Breast epithelium (tissue), 4 donors: ENCODE results near the gene IL31. TPM values are rescaled to one million over a fixed set of nuclear protein-coding genes. Genes with fewer than 3 reads are reported as not detected.
A peak's percentile ranks its signal among the peaks of the same experiment; 100 is the strongest.
"Not testable (repeated sequence)": the region's sequence is repeated elsewhere in the genome, so short reads cannot be mapped to it uniquely, and the experiment has no call there.

ENCODE experiments used
- DNase-seq, 2 donors: peaks; one replicate each; pipeline ENCODE4 v3.0.0-alpha.2; 2019; ENCODE audit warnings: low spot score in 2 of 2
- H3K27ac ChIP-seq, 2 donors: fragments of 200-600 bp; sonication (generic) in 1 of 2; one replicate each; pipeline ENCODE4 v1.5.1; 2016 to 2019; ENCODE audit warnings: mild to moderate bottlenecking in 1 of 2
- H3K27me3 ChIP-seq, 2 donors: fragments of 200-600 bp; sonication (generic) in 1 of 2; one replicate each; pipeline versions ENCODE4 v1.5.1 to v1.6.0; 2017 to 2019; ENCODE audit warnings: control low read depth in 1 of 2, mild to moderate bottlenecking in 1 of 2
- H3K36me3 ChIP-seq: fragments of 200-600 bp; one replicate; pipeline ENCODE4 v1.5.1; 2019
- H3K4me1 ChIP-seq, 2 donors: fragments of 200-600 bp; sonication (generic); one replicate each; pipeline ENCODE4 v1.5.1; 2016 to 2019; ENCODE audit warnings: control low read depth in 1 of 2
- H3K4me3 ChIP-seq, 3 donors: fragments of 200-600 bp; sonication (generic); 1 replicate in 2 of 3; 2 replicates in 1 of 3; pipeline ENCODE4 v1.5.1; 2016 to 2019; ENCODE audit warnings: mild to moderate bottlenecking in 3 of 3, moderate library complexity in 2 of 3
- H3K9me3 ChIP-seq, 2 donors: fragments of 200-600 bp; sonication (generic) in 1 of 2; one replicate each; pipeline ENCODE4 v1.5.1; 2016 to 2019; ENCODE audit warnings: control low read depth in 1 of 2
- CTCF ChIP-seq, 3 donors: fragments of 450-650 bp; IDR thresholded peaks; one replicate each; pipeline ENCODE4 v1.5.1; 2016 to 2017; ENCODE audit warnings: antibody characterized with exemption in 3 of 3, mild to moderate bottlenecking in 3 of 3, moderate library complexity in 3 of 3
- POLR2A ChIP-seq: fragments of 450-650 bp; IDR thresholded peaks from one replicate; pipeline ENCODE4 v1.6.1; 2016; ENCODE audit warnings: antibody characterized with exemption, mild to moderate bottlenecking, moderate library complexity
- POLR2AphosphoS5 ChIP-seq, 3 donors: sonication (generic); formaldehyde crosslinking; IDR thresholded peaks; one replicate each; pipeline ENCODE4 v1.6.1; 2017; ENCODE audit warnings: antibody characterized with exemption in 3 of 3
- intact Hi-C: fragments of 100-400 bp; cut with DNase I; formaldehyde crosslinking; loops from one replicate; pipeline ENCODE4 v1.15.1; 2023; ENCODE audit warnings: low total_unique reads
- total RNA-seq, 3 donors: library from RNA; depleted of rRNA; stranded (reverse); fragments of >200 nt; gene quantifications; one replicate each; pipeline ENCODE4 v1.1.0, GENCODE V29; 2016

IL31 gene
- total RNA-seq, 3 donors from 2014 or later = not detected

GRCh38 chr12:122185079-122185478 is 11.1 kb upstream of the IL31 start:
- Histone ChIP-seq H3K9me3 (no peaks in the 10 kb centered on the region), H3K27me3 (no peaks in the 10 kb centered on the region), H3K4me3 (no peak overlapping the region), H3K4me1 (no peaks in the 10 kb centered on the region), H3K27ac (no peak overlapping the region), H3K36me3 (no peaks in the 10 kb centered on the region)
- intact Hi-C loops = no loop called here
- TF ChIP-seq POLR2AphosphoS5 (IDR thresholded peaks at IDR 0.05) = no peak
- no peak for DNase-seq

GRCh38 chr12:122184517-122184916 is 10.5 kb upstream of the IL31 start:
- Histone ChIP-seq H3K27me3 (no peaks in the 10 kb centered on the region), H3K4me1 (no peaks in the 10 kb centered on the region), H3K36me3 (no peaks in the 10 kb centered on the region), H3K9me3 (no peaks in the 10 kb centered on the region), H3K4me3 (no peak overlapping the region), H3K27ac (no peak overlapping the region)
- intact Hi-C loops = no loop called here
- no peak for DNase-seq
- TF ChIP-seq POLR2A (no peak), POLR2AphosphoS5 (IDR thresholded peaks at IDR 0.05) (no peak), CTCF (IDR thresholded peaks at IDR 0.05) (no peak)

- no peak for DNase-seq
- H3K4me3 ChIP-seq = peak overlapping the region; percentile 39 to 77 (median 60)
- H3K9me3 ChIP-seq = no peaks in the 10 kb centered on the region
- H3K27me3 ChIP-seq = no peaks in the 10 kb centered on the region
- no peak for TF ChIP-seq CTCF (IDR thresholded peaks at IDR 0.05)
- TF ChIP-seq POLR2A = no peak
- TF ChIP-seq POLR2AphosphoS5 (IDR thresholded peaks at IDR 0.05) = no peak
- intact Hi-C loops = no loop called here
- no peaks in the 10 kb centered on the region for H3K4me1 ChIP-seq
- H3K27ac ChIP-seq = no peak overlapping the region
- no peaks in the 10 kb centered on the region for H3K36me3 ChIP-seq
Observed at GRCh38 chr12:122183588-122183940, 9.5 kb upstream of the IL31 start.

GRCh38 chr12:122182887-122183587 is 9.0 kb upstream of the IL31 start, which contains the start of gene LRRC43:
Gene LRRC43, plus strand, starts transcription at chr12:122183123. Its CDS starts 22 bp downstream, at chr12:122183145.
- no peaks in the 10 kb centered on the region for H3K27me3 ChIP-seq
- no peak within 1 kb of the TSS for H3K27ac ChIP-seq
- intact Hi-C loops = no loop called here
- no peaks in the 10 kb centered on the region for H3K9me3 ChIP-seq
- no peaks in the 10 kb centered on the region for H3K36me3 ChIP-seq
- TF ChIP-seq CTCF (IDR thresholded peaks at IDR 0.05) (no peak), POLR2AphosphoS5 (IDR thresholded peaks at IDR 0.05) (no peak), POLR2A (no peak)
- H3K4me3 ChIP-seq = peak within 1 kb of the TSS; percentile 39 to 77 (median 60)
- no peak for DNase-seq
- H3K4me1 ChIP-seq = no peaks in the 10 kb centered on the region

GRCh38 chr12:122176473-122176872 is 2.5 kb upstream of the IL31 start:
- H3K4me3 ChIP-seq, H3K9me3 ChIP-seq, intact Hi-C loops, H3K27ac ChIP-seq, H3K27me3 ChIP-seq, DNase-seq, H3K4me1 ChIP-seq, H3K36me3 ChIP-seq: not testable (repeated sequence)

GRCh38 chr12:122172262-122172939 is 1.6 kb downstream of the IL31 start:
- Histone ChIP-seq H3K9me3 (no peaks in the 10 kb centered on the region), H3K4me3 (no peak overlapping the region), H3K27ac (no peak overlapping the region), H3K27me3 (no peaks in the 10 kb centered on the region), H3K4me1 (no peaks in the 10 kb centered on the region), H3K36me3 (no peaks in the 10 kb centered on the region)
- intact Hi-C loops = no loop called here
- no peak for TF ChIP-seq CTCF (IDR thresholded peaks at IDR 0.05)
- TF ChIP-seq POLR2A = no peak
- TF ChIP-seq POLR2AphosphoS5 (IDR thresholded peaks at IDR 0.05) = no peak
- DNase-seq = no peak
